HG03064 (cell line): ENCODE data around the gene DNMBP.
"Not testable (repeated sequence)": the region's sequence is repeated elsewhere in the genome, so short reads cannot be mapped to it uniquely, and the experiment has no call there.

ENCODE experiments used
- ATAC-seq: cut with Tn5 transposase; IDR thresholded peaks from one replicate; pipeline ENCODE4 v1.9.1; 2021; ENCODE audit warnings: low read depth; ENCODE audit not compliant: unreplicated experiment

Gene DNMBP

GRCh38 chr10:99920486-99920885 lies 89.3 kb downstream of the DNMBP start:
- no peak for ATAC-seq

DNA sequence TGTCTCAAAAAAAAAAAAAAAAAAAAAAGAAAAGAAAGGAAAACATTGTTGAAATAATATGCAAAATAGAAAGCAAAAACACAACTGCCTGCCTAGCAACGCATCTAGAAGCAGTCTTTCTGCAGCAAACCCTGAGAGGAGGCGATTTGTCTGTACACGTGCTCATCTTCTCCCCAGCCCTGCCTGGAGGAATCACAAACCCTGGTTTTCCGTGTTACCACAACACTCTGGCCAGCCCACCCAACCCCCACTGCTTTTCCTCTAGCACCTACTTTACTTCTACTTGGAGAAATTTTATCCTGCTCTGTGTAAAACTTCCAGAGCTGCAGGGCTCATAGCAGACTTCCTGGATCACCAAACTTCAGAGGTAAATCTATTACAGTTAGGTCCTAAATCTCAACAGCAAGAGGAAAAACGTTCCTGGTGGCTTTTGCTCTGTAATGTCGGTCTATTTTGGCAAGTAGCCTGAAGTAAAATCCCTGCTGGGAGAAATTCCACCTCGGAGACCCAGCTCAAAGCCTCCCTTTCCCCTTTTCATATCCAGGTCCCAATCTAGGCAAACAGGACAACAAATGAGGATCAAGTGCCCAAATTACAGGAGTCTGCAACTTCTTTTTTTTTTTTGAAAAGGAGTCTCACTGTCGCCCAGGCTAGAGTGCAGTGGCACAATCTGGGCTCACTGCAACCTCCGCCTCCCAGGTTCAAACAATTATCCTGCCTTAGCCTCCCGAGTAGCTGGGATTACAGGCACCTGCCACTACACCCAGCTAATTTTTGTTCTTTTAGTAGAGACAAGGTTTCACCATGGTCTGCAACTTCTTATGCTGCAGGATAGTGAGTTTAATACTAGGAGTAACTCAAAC lies 91.6 kb downstream of the DNMBP start:
- ATAC-seq, result no peak

DNA sequence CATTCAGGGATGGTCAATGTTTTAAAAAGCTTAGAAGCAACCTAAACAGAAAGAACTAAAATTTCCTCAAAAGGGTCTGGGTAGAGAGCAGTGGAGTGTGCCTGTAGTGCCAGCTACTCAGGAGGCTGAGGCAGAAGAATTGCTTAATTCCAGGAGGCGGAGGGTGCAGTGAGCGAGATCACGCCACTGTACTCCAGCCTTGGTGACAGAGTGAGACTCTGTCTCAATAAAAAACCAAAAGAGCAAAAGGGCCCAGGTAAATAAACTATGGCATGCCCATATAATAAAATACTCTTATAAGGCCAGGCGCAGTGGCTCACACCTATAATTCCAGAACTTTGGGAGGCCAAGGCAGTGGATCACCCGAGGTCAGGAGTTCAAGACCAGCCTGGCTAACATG lies 93.0 kb downstream of the DNMBP start:
- no peak for ATAC-seq

DNA sequence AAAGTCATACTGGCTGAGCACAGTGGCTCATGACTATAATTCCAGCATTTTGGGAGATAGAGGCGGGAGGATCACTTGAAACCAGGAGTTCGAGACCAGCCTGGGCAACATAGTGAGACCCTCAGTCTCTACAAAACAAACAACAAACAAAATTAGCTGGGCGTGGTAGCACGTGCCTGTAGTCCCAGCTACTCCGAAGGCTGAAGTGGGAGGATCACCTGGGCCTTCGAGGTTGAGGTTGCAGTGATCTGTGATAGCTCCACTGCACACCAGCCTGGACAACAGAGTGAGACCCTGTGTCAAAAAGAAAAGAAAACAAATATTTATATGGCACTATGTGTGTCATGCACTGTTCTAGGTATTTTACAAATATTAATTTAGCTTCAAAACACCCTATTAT lies 94.3 kb downstream of the DNMBP start:
- ATAC-seq, result no peak

DNA sequence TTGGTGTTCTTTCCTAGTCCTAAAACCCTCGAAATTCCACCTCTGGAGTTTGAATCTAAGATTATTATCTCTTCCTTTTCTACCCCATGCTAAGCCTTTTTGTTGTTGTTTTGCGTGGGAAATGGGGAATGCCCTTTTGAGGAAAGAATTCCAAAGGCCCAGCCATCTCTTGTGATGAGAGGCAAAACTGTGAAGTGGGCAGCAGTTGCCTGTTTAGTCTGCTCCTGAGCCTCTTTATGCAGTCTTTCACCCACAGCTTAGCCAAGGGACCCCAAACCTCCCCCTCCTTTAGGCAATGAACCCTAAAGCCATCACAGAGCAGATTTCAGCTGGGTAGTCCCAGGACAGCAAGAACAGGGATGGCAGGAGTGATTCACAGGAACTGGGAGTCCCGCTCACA lies 95.5 kb downstream of the DNMBP start:
- ATAC-seq, result no peak

DNA sequence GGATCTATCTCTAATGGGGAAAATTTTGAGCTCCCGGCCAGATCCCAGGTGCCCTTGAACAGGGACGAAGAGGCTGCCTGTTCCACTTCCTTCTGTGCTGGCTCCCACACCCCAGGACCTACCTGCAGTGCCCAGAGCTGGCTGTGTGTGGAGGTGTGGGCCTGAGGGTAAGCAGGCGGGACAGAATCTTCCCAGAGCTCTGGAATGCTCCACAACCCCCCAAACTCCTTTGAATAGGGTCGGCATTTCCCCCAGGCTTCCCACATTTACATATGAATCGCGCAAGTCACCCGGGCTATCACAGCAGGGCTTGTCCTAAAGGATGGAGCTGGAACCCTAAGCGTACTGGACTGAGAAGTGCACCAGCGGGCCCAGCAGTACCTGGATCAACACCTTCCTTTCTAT lies 95.9 kb downstream of the DNMBP start:
- ATAC-seq, result no peak

DNA sequence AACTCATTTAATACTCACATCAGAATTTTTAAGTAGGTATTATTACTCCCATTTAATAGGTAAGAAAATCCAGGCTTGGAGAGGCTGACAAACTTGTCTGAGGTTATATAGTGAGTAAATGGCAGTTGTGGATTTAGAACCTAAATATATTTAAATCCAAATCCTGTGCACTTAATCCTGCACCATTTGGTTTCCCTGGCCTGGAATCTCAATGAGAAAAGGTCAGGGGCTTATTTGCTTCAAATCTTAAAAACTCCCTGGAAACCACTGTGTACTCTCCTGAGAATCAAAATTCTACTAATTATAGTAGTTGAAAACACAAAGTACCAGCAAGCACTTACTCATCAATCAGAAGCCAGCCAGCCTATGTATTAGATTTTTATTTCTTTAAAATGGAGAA lies 97.7 kb downstream of the DNMBP start:
- ATAC-seq, result no peak

DNA sequence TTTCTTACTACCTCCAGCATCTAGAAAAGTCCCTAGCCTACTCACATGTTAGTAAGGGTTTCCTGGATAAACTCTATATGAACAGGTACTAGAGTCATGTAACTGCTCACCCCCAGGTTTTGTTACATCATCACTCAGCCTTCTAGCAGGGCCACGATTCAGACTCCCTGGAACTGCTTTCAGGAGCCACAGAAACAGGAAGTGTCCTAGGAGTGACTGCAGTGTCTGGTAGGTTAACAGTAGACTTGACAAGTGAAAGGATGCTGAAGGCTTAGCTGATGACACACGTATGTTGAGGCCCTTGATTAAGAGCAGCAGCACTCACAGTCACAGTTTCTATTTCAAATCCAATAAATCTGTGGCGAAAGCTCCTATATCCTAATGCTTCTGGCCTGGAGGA lies 101.2 kb downstream of the DNMBP start:
- ATAC-seq, result no peak

GRCh38 chr10:99906470-99906869 lies 103.3 kb downstream of the DNMBP start:
- ATAC-seq, result no peak

GRCh38 chr10:99905971-99906370 lies 103.8 kb downstream of the DNMBP start:
- no peak for ATAC-seq

GRCh38 chr10:99895867-99896266 lies 113.9 kb downstream of the DNMBP start:
- no peak for ATAC-seq

DNA sequence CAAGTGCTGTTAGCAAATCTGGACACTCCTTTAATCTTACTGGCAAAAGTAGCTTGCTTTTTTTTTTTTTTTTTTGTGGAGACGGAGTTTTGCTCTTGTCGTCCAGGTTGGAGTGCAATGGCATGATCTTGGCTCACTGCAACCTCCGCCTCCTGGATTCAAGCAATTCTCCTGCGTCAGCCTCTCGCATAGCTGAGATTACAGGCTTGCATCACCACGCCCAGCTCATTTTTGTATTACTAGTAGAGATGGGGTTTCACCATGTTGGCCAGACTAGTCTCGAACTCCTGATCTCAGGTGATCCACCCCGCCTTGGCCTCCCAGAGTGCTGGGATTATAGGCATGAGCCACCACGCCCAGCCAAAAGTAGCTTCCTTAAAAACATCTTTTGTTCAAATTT lies 114.7 kb downstream of the DNMBP start:
- not testable (repeated sequence) for ATAC-seq

DNA sequence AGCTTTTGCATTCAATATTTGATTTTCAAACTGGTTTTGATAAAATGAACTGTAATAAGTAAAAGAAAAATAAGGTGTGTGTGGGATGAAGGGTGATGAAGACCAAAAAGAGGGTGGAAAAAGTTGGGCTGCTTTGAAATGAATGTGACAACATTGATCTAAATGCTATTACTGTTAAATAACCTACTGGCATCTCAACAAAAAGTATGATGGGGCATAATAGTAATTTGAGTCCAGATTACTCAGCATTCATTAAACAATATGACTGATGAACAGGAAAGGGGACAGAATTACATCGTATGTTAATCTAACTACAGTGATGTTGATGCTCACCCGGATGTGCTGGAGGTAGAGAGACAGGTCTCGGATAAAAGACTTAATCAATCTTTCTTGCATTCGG lies 115.1 kb downstream of the DNMBP start:
- no peak for ATAC-seq

GRCh38 chr10:99888622-99889021 lies 121.1 kb downstream of the DNMBP start:
- no peak for ATAC-seq

- ATAC-seq, result no peak
These were observed 126.2 kb downstream of the DNMBP start for GRCh38 chr10:99883523-99883922.

- no peak for ATAC-seq
These were observed 128.4 kb downstream of the DNMBP start for GRCh38 chr10:99881371-99881770.

DNA sequence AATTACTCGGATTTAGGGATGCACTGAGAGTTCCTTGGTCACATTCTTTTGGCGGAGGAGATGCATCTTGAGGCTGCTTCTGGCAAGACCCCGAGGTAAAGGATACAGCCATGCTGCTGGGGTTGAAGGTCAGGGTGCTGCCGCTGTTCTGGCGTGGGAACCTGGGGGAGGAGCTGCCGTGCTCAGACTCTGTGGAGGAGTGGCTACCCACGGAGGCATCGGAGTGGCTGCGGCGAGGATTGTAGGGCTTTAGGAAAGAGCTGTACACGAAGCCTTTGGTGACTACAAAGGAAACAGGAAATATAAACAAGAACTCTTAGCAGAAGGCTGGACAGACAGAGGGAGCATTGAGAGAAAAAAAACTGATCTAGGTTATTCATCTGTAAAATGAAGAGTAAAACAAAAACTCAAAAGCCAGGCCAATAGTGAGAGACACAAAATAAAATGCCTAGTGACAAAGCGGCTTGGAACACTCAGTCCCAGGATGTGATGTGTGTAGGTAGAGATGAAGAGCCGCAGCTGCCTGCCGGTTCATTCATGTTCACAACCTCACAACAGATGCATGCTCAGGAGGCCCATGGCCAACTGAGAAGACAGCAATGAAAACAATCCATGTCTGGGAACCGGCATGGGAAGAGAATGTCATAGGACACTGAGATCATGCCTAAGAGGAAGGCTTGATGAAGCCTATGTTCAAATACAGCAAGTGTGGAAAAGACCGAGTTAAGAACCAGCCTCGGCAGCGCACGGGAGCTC lies 129.5 kb downstream of the DNMBP start:
- no peak for ATAC-seq

DNA sequence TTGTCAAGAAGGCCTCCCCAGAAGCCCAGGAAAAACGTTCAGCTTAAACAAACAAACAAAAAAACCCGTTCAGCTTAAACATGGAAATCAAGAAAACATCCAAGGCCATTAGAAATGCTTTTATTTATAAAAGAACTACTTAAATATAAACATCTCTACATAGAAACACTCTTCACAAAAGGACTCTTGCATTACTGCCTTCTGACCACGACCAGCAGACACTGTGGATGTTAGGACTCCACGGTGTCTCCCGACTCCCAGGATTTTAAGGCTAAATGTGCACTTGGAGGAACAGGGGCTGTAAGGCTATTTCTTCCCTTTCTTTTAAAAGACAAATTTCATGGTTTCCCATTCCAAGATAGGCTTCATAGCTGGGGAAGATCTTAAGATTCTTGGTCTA lies 134.3 kb downstream of the DNMBP start:
- no peak for ATAC-seq

DNA sequence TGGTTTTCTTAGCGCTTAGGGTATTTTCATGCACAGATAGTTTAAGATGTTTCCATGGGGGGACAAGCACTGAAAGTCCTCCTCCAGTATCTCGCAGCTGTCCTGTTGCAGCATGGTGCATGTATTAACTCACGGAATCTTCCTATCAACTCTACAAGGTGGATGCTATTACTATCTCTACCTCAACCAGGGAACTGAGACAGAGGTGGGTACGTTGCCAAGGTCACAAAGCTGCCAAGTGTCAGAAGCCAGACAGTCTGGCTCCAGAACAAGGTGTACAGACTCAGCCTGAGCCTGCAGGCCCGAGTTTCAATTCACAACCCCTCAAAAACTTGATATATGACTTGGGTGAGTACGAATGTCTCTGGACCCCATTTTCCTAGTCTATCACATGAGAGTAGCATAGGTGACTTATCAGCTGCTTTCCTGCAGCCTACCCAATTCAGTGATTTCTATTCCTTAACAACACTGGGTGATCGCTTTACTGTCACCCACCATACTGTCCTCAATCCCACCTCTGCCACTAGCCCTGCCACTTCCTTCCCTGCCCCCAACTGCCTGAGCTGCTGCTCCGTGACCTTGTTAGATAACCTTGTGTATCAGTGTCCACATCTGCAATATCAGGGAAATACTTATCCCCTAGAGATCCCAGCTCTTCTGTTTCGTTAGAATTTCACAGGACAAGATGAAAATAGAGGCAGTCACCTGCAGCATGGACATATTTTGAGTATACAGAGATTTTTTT lies 135.2 kb downstream of the DNMBP start:
- no peak for ATAC-seq

DNA sequence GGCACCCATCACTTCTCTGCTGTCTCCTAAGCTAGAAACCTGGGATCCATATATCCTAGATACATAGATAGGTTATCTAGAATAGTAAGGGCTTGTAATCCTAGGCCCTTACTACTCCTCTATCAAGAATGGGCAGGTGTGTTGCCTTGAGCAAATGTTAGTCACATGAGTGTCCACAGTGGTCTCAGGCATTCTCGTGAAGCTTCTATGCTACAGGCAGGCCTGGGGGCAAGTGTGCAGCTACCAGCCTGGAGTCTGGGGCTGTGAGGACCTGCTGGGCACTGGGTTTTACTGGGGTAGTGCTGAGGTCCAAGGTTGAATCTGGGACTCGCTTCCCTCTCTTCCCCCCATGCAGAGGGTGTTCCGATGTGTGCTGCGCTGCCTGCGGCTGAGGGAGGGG lies 135.9 kb downstream of the DNMBP start:
- ATAC-seq, result no peak
